Prostate gland (tissue), 2 donors: ENCODE results near the gene FLYWCH1.

Experiments used
- POLR2A ChIP-seq: fragments of 450-650 bp; IDR thresholded peaks from one replicate; pipeline ENCODE4 v1.6.1; 2016; ENCODE audit warnings: antibody characterized with exemption, mild to moderate bottlenecking
- TF ChIP-seq, protein P1 (sequence below), 4 experiments: fragments of 200-600 bp in 2 of 4; fragments of 450-650 bp in 2 of 4; sonication (generic) in 2 of 4; IDR thresholded peaks; 1 replicate in 3 of 4; 2 replicates in 1 of 4; pipeline ENCODE4 v1.5.1; 2016 to 2019; ENCODE audit warnings: antibody characterized with exemption in 4 of 4, mild to moderate bottlenecking in 2 of 4, moderate library complexity in 2 of 4

DNA sequence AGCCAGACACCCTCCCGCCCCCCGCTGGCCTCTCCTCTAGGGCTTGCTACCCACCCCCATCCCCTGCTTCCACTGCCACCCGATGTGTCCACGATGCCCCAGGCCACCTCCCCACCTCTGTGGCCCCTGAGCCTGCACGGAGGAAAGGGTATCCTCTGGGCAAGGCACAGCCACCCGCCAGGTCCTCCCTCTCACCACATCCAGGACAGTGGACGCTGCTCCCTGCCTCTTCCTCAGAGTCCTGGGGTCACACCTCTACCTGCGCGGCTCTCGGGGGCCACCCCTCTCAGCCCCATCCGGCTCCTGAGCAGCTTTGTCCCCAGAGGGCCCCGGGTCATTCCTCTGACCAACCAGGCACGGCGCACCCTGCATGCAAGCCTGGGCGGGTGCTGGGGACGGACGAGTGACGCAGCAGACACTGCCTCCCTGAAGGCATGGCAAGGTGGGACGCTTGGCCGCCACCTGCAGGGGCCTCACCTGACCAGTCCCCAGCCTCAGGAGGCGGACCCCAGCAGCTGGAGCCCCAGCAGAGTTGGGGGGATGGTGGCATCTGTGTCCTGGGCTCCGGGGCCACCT, 24.8 kb downstream of the FLYWCH1 start:
- TF ChIP-seq, protein P1, sequence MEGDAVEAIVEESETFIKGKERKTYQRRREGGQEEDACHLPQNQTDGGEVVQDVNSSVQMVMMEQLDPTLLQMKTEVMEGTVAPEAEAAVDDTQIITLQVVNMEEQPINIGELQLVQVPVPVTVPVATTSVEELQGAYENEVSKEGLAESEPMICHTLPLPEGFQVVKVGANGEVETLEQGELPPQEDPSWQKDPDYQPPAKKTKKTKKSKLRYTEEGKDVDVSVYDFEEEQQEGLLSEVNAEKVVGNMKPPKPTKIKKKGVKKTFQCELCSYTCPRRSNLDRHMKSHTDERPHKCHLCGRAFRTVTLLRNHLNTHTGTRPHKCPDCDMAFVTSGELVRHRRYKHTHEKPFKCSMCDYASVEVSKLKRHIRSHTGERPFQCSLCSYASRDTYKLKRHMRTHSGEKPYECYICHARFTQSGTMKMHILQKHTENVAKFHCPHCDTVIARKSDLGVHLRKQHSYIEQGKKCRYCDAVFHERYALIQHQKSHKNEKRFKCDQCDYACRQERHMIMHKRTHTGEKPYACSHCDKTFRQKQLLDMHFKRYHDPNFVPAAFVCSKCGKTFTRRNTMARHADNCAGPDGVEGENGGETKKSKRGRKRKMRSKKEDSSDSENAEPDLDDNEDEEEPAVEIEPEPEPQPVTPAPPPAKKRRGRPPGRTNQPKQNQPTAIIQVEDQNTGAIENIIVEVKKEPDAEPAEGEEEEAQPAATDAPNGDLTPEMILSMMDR (IDR thresholded peaks at IDR 0.05), result no peak
- no peak for TF ChIP-seq POLR2A
